GM18498 (cell line): ENCODE results near the gene ARMCX5.

ENCODE experiments used
- ATAC-seq: cut with Tn5 transposase; IDR thresholded peaks from one replicate; pipeline ENCODE4 v1.9.1; 2021; ENCODE audit warnings: mild to moderate bottlenecking, moderate library complexity; ENCODE audit not compliant: unreplicated experiment

The ARMCX5 gene

GRCh38 chrX:102599084-102599950 is at the start of gene ARMCX5:
TSS of gene ARMCX5 (plus strand) at chrX:102599515. CDS start at chrX:102602142, 2,627 bp downstream.
- peak; percentile 89 for ATAC-seq

- ATAC-seq = no peak
These were observed 40.7 kb upstream of the ARMCX5 start for GRCh38 chrX:102558607-102559006.

GRCh38 chrX:102560423-102561068 is 38.8 kb upstream of the ARMCX5 start:
- ATAC-seq = no peak

GRCh38 chrX:102580891-102581290 is 18.4 kb upstream of the ARMCX5 start:
- ATAC-seq = no peak

GRCh38 chrX:102593367-102593766 is 5.9 kb upstream of the ARMCX5 start:
- ATAC-seq = no peak

GRCh38 chrX:102599951-102600579 is 750 bp downstream of the ARMCX5 start:
- no peak for ATAC-seq

GRCh38 chrX:102604327-102604726 is 5.0 kb downstream of the ARMCX5 start:
- ATAC-seq = no peak

GRCh38 chrX:102606115-102606514 is 6.8 kb downstream of the ARMCX5 start:
- ATAC-seq = no peak

GRCh38 chrX:102610905-102611304 is 11.6 kb downstream of the ARMCX5 start:
- no peak for ATAC-seq

GRCh38 chrX:102624105-102624504 is 24.8 kb downstream of the ARMCX5 start:
- ATAC-seq = no peak

GRCh38 chrX:102627640-102628039 is 28.3 kb downstream of the ARMCX5 start:
- ATAC-seq = no peak

- ATAC-seq = no peak
These were observed 38.2 kb downstream of the ARMCX5 start for GRCh38 chrX:102637561-102637960.

GRCh38 chrX:102650903-102651241 is 51.6 kb downstream of the ARMCX5 start:
- ATAC-seq = no peak

GRCh38 chrX:102651242-102652011 is 52.1 kb downstream of the ARMCX5 start, which contains the start of gene GPRASP1:
TSS of gene GPRASP1 (plus strand) at chrX:102651483. CDS start at chrX:102653914, 2,431 bp downstream.
- ATAC-seq = peak; percentile 26

GRCh38 chrX:102652031-102652688 is 52.8 kb downstream of the ARMCX5 start:
- peak; percentile 88 for ATAC-seq
